GM18868 (cell line): ENCODE results near the gene TRANK1.
A peak's percentile ranks its signal among the peaks of the same experiment; 100 is the strongest.

Experiments used
- ATAC-seq: cut with Tn5 transposase; IDR thresholded peaks from one replicate; pipeline ENCODE4 v1.9.1; 2021; ENCODE audit warnings: mild to moderate bottlenecking, moderate library complexity; ENCODE audit not compliant: unreplicated experiment

TRANK1 gene

GRCh38 chr3:36862076-36862755 is 82.6 kb downstream of the TRANK1 start:
- ATAC-seq, result no peak

DNA sequence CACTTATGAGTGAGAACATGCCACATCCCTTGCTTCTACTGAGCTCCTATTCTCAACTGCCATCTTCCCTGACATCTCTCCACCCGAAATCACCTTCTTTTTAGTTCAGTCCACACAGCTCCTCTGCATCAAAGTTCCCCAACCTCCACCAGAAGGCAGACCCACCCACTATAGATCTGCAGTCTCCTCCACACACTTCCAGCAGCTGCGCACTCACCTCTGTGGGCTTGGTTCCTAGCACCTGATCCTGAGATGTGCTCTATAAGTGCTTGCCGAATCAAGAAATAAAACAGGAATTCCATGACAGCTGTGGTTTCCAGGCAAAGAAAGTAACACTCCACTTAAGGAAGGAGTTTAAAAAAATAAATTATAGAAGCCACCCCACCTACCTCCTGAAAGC is 85.4 kb downstream of the TRANK1 start:
- ATAC-seq, result no peak

DNA sequence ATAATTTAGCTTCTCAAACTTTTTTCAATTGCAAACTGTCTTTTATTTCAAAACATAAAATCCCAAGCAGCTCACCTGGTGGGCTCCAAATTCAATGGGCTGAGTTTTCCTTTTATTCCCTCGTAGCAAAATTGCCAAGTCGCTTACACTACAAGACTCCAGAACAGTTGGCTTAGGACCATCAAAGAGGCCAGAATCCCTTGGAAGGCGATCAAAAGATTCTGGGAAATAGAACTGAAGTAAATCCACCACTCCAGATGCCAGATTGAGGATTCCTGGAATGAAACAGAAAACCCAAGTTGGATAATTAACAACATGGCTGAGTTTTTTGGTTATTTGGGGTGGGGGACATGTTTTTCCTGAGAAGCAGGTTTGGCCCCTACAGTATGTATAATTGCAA is 92.8 kb downstream of the TRANK1 start:
- ATAC-seq, result no peak

- no peak for ATAC-seq
These were observed 94.1 kb downstream of the TRANK1 start for GRCh38 chr3:36850743-36851142.

DNA sequence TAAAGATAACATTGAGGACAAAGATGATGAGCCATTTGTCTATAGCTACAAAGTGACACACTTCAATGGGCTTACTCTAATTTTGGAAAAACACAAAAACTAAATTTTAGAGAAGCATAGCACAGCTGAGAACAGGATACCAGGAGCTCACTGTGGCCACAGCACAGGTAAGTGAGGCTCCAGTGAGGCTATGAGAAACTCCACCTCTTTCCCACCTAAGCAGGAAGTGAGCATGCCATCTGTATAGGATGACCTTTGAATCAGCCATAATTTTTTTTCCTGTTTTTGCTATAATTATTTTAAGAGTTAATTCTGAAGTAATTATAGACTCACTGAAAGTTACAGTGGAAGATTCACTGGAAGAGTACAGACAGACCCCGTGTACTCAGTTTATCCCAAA is 98.4 kb downstream of the TRANK1 start:
- ATAC-seq, result no peak

GRCh38 chr3:36843065-36844051 is 101.5 kb downstream of the TRANK1 start:
- peak; percentile 81 for ATAC-seq

GRCh38 chr3:36842275-36842674 is 102.6 kb downstream of the TRANK1 start:
- no peak for ATAC-seq

DNA sequence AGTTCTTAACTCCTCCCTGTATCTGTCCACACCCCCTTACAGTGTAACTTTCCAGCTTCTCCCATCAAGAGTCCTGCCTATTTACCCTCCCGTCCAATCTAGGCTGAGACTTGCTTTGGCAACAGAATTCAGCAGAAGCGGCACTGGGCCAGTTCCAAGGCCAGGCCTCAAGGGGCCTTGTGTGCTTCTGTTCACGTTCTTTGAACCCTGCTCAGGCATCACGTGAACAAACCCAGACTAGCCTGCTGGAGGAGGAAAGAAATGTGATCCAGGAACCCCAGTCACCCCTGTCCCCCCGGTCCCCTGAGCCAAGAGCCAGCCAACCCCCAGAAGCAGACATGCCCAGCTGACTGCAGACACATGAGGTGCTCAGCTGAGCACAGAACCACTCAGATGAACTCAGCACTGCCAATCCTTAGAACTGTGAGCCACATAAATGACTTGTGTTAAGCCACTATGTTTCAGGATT is 104.4 kb downstream of the TRANK1 start:
- no peak for ATAC-seq

GRCh38 chr3:36837089-36837488 is 107.8 kb downstream of the TRANK1 start:
- no peak for ATAC-seq

DNA sequence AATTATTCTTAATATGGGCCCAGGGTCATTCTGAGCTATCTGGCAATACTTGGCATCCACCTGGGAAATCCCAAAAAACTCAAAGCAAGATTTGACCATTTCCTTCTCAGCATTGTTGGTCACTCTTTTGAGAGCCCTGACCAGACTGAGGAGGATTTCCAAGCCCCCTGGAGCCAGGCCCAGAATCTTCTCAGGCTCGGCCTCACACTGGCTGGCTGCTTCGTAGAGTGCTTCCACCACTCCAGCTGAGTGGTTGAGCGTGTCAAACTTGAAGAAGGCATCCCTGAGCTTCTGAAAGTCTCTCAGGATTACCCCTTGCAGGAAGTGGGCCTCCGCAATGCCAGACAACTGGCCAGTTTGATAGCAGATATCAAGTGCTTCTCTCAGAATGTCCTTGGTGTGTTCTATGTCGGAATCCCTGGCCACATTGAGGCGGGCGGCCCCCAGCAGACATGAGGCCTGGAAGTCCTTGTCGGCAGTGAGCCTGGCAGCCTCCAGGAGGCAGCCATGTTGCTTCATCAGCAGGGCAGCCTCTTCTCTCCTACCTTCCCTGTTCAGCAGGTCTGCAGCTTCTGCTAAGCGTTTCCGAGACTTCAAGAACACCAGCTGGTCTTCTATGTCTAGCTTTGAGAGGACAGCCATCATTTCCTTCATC is 111.6 kb downstream of the TRANK1 start:
- no peak for ATAC-seq

GRCh38 chr3:36832406-36832805 is 112.4 kb downstream of the TRANK1 start:
- no peak for ATAC-seq

DNA sequence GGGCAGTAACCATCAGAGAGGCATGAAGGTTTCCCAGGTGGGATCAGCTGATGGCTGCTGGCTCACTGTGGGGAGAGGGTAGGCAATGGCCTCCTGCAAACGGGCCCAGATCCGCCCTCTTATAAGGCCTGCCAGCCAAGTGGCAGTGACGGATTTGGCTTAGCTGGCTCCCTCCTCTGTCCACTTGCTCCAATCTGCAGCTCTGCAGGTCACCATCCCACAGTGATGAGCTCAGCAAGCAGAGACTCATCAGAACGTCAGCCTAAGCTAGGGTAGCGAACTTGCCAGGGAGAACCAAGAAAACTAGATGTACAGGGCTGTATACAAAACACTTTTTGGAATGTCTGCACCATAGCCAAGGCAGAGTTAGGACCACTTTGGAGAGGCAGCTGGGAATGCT is 117.7 kb downstream of the TRANK1 start:
- no peak for ATAC-seq

DNA sequence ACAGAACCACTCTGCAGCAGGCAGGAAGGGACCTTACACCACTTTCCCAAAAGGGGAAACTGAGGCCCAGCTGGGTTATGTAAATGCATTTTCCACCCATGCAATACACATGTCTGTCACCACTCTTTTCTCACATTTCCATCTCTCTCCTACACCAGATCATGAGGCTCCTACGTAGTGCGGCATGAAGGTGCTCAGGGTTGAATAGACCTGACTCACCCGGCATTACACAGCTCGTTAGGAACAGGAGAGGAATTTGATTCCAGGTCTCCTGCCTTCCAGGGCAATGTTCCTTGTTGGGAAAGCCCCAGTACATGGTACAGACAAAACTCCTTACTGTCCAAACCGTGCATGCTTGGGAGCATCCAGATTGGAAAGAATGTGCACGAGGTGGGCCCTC is 118.6 kb downstream of the TRANK1 start:
- ATAC-seq, result no peak

DNA sequence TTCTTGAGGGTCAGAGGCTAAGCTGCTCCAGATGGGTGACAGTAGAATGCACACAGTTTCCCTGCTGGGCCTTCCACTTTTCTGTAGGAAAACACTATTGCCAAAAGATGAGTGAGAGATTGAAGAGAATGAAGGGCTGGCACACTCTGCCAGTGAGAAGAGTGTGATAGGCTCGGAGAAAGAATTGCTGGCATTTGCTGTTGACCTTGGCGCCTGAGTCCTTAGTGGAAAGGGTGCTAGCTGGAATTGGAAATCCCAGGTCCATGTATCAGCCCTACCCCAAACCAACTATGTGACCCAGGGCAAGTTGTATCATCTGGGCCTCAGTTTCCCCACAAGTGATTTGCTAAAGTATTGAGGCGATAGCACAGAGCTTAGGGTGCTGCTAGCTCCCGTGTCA is 120.4 kb downstream of the TRANK1 start:
- ATAC-seq, result no peak

DNA sequence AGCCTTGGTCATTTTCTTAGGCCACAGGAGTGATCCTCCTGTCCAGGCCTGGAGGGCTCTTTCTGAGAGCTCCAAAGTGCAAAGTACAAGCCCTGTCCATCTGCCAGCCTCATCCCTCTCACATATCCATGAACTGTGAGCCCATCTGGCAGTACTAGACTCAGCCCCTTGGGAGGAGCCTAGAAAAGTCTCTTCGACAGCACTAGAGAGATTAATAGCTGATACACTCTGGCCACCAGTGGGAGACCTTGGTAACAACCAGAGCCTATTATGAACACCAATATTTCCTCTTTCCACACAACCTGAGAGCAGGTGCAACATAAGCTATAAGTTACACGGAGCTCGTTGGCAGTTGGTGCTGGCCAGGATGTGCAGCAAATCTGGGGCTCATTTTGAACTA is 121.0 kb downstream of the TRANK1 start:
- no peak for ATAC-seq

- ATAC-seq, result no peak
These were observed 124.8 kb downstream of the TRANK1 start for GRCh38 chr3:36820083-36820482.

- ATAC-seq, result no peak
These were observed 126.9 kb downstream of the TRANK1 start for GRCh38 chr3:36817806-36818533.

- no peak for ATAC-seq
These were observed 129.5 kb downstream of the TRANK1 start for GRCh38 chr3:36815375-36815774.

DNA sequence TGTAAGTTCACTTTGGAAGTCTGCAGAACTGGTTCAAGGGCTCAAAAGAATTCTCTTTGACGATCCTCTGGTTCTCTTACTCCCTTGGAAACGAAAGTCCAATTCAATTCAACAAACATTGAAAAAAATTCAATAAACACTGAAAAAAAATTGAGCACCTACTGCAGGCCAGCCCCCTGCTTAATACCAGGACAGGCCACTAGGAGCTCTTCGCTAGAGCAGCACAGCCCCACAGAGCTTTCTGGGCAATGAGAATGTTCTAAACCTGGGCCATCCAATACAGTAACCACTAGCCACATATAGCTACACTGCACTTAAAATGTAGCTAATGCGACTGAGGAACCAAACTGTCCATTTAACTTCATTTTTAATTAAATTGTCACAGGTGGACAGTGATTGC is 130.1 kb downstream of the TRANK1 start:
- peak; percentile 46 for ATAC-seq

GRCh38 chr3:36814066-36814717 is 130.7 kb downstream of the TRANK1 start:
- no peak for ATAC-seq
